ENCODE measurements around the gene GPT2.

GPT2 gene

DNA sequence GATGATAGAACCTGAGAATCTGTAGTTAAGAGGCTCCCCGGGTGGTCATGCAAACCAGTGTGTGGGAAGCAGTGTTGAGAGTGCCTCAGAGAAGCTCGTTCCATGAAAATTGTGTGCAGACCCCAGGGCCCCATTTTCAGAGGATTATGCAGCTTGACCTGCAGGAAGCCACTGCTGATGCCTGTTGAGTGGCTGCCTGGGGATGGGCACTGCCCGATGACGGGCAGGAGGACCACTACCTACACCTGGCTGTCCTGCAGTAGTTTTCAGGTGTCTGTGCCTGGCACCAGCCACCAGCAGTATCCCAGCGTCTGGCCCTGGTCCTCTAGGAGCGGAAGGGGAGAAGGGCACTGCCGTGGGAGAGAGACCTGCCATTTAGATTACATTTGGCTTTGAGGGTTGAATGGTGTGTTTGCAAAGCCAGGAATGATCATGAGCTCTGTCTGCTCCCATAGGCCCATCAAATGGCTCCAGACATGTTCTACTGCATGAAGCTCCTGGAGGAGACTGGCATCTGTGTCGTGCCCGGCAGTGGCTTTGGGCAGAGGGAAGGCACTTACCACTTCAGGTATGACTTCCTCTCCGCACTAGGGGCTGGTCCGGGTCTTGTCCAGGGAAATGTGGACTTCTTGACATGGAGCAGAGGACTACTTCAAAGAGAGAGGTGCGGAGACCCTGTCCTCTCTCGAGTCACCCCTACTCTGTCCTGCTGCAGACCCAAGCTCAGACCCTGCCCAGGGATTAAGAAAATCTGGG is 42.5 kb downstream of the GPT2 start:
- no peak overlapping the region for H3K27ac ChIP-seq
- no peaks in the 10 kb centered on the region for H3K79me2 ChIP-seq (ENCODE audit: insufficient read depth, low read depth)
- no peaks in the 10 kb centered on the region for H4K20me1 ChIP-seq (ENCODE audit: insufficient read depth)
- no peak overlapping the region for H3K4me2 ChIP-seq
- TF ChIP-seq, protein P1, sequence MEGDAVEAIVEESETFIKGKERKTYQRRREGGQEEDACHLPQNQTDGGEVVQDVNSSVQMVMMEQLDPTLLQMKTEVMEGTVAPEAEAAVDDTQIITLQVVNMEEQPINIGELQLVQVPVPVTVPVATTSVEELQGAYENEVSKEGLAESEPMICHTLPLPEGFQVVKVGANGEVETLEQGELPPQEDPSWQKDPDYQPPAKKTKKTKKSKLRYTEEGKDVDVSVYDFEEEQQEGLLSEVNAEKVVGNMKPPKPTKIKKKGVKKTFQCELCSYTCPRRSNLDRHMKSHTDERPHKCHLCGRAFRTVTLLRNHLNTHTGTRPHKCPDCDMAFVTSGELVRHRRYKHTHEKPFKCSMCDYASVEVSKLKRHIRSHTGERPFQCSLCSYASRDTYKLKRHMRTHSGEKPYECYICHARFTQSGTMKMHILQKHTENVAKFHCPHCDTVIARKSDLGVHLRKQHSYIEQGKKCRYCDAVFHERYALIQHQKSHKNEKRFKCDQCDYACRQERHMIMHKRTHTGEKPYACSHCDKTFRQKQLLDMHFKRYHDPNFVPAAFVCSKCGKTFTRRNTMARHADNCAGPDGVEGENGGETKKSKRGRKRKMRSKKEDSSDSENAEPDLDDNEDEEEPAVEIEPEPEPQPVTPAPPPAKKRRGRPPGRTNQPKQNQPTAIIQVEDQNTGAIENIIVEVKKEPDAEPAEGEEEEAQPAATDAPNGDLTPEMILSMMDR (conservative IDR thresholded peaks at IDR 0.05; ENCODE audit: low read depth, low read length), result no peak
- H3K9ac ChIP-seq, result no peak overlapping the region
- no peaks in the 10 kb centered on the region for H3K36me3 ChIP-seq (ENCODE audit: insufficient read depth)
- H3K27me3 ChIP-seq (ENCODE audit: insufficient read depth, low read depth), result no peaks in the 10 kb centered on the region
- H3K4me1 ChIP-seq (ENCODE audit: low read depth, poor library complexity, severe bottlenecking), result no peaks in the 10 kb centered on the region
- H3K4me3 ChIP-seq (IDR thresholded peaks at IDR 0.05; ENCODE audit: insufficient read depth, low read depth, low read length), result no peak overlapping the region
- no peak overlapping the region for H2AFZ ChIP-seq (ENCODE audit: low read depth)

- H3K27ac ChIP-seq, result no peak overlapping the region
- no peaks in the 10 kb centered on the region for H3K79me2 ChIP-seq (ENCODE audit: insufficient read depth, low read depth)
- H3K36me3 ChIP-seq (ENCODE audit: insufficient read depth), result no peaks in the 10 kb centered on the region
- H3K9ac ChIP-seq, result no peak overlapping the region
- no peaks in the 10 kb centered on the region for H3K27me3 ChIP-seq (ENCODE audit: insufficient read depth, low read depth)
- no peaks in the 10 kb centered on the region for H4K20me1 ChIP-seq (ENCODE audit: insufficient read depth)
- no peak overlapping the region for H3K4me2 ChIP-seq
- TF ChIP-seq, protein P1 (conservative IDR thresholded peaks at IDR 0.05; ENCODE audit: low read depth, low read length), result no peak
- no peaks in the 10 kb centered on the region for H3K4me1 ChIP-seq (ENCODE audit: low read depth, poor library complexity, severe bottlenecking)
- no peak overlapping the region for H2AFZ ChIP-seq (ENCODE audit: low read depth)
- H3K4me3 ChIP-seq (IDR thresholded peaks at IDR 0.05; ENCODE audit: insufficient read depth, low read depth, low read length), result no peak overlapping the region
Measured at GRCh38 chr16:46927273-46927672, 43.1 kb downstream of the GPT2 start.

GRCh38 chr16:46928811-46929210 is 44.6 kb downstream of the GPT2 start:
- Histone ChIP-seq H3K4me1 (ENCODE audit: low read depth, poor library complexity, severe bottlenecking) (no peaks in the 10 kb centered on the region), H3K9ac (no peak overlapping the region), H4K20me1 (ENCODE audit: insufficient read depth) (no peaks in the 10 kb centered on the region), H2AFZ (ENCODE audit: low read depth) (no peak overlapping the region), H3K79me2 (ENCODE audit: insufficient read depth, low read depth) (no peaks in the 10 kb centered on the region), H3K36me3 (ENCODE audit: insufficient read depth) (no peaks in the 10 kb centered on the region), H3K4me2 (no peak overlapping the region), H3K27ac (no peak overlapping the region), H3K27me3 (ENCODE audit: insufficient read depth, low read depth) (no peaks in the 10 kb centered on the region), H3K4me3 (IDR thresholded peaks at IDR 0.05; ENCODE audit: insufficient read depth, low read depth, low read length) (no peak overlapping the region)
- TF ChIP-seq, protein P1 (conservative IDR thresholded peaks at IDR 0.05; ENCODE audit: low read depth, low read length), result no peak

DNA sequence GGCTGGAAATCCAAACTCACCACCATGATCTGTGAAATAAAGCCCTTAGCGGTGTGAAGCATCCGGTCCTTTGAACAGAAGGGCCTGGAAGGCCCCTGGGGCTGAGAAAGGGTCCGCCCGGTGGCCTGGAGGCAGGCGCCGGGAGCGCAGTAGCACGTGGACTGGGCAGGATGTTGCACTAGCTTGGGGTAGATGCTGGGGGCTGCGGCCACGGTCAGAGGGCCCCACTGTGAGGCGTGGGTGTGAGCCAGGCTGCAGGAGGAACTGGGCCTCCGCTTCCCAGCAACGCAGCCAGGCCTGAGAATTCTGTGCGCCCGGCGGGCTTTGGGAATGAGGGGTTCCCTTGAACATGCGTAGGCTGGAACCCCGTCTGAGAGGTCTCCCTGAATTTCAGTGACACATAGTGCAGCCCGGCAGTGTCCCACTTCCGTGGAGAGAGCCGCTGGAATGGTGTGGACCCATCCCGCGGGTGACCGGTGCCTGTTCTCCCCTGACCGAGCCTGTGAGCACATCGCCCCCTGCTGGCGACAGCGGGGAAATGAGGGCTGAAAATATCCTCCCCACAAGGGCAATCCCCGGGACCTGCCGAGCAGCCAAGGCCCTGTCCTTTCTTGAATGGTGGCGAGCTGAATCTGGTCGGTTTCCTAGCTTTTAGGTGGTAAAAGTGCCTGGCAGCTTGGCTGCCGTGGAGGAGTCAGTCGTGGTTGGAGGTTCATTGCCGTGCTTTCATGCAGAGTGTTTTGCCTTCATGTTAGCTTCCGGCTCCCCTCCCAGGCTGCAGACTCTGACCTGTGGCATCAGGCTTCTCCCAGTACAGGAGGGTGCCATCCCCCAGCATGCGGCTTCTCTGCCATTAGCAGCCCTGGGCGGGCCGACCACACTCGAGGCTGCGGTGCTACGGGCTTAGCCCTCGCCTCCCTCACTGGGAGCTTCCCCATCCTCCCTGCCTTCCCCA is 45.5 kb downstream of the GPT2 start:
- H3K4me3 ChIP-seq (IDR thresholded peaks at IDR 0.05; ENCODE audit: insufficient read depth, low read depth, low read length), result no peak overlapping the region
- no peaks in the 10 kb centered on the region for H3K79me2 ChIP-seq (ENCODE audit: insufficient read depth, low read depth)
- no peaks in the 10 kb centered on the region for H3K27me3 ChIP-seq (ENCODE audit: insufficient read depth, low read depth)
- no peak overlapping the region for H2AFZ ChIP-seq (ENCODE audit: low read depth)
- H4K20me1 ChIP-seq (ENCODE audit: insufficient read depth), result no peaks in the 10 kb centered on the region
- H3K4me2 ChIP-seq, result no peak overlapping the region
- no peak overlapping the region for H3K27ac ChIP-seq
- TF ChIP-seq, protein P1 (conservative IDR thresholded peaks at IDR 0.05; ENCODE audit: low read depth, low read length), result peak; percentile 92
- no peaks in the 10 kb centered on the region for H3K4me1 ChIP-seq (ENCODE audit: low read depth, poor library complexity, severe bottlenecking)
- no peak overlapping the region for H3K9ac ChIP-seq
- H3K36me3 ChIP-seq (ENCODE audit: insufficient read depth), result no peaks in the 10 kb centered on the region
